22Rv1 (cell line): ENCODE results near the gene KSR2.

Experiments used
- CTCF ChIP-seq: fragments of 450-650 bp; IDR thresholded peaks from 2 replicates; pipeline ENCODE4 v1.5.1; 2017; ENCODE audit warnings: mild to moderate bottlenecking
- ZFX ChIP-seq: fragments of 450-650 bp; IDR thresholded peaks from 2 replicates; pipeline ENCODE4 v1.6.1; 2017; ENCODE audit warnings: antibody characterized with exemption, borderline replicate concordance

- no peak for TF ChIP-seq CTCF
- no peak for TF ChIP-seq ZFX
Observed at GRCh38 chr12:117498256-117498655, 470.5 kb downstream of the KSR2 start.
